ENCODE data around the gene APLP1.
"Not testable (repeated sequence)": the region's sequence is repeated elsewhere in the genome, so short reads cannot be mapped to it uniquely, and the experiment has no call there.

APLP1 gene

GRCh38 chr19:35868172-35868822 lies at the start of gene APLP1:
Gene APLP1, plus strand, starts transcription at chr19:35868574. Its CDS starts 63 bp downstream, at chr19:35868637.
- peak; percentile 64 to 66 for DNase-seq (ENCODE audit: low read depth in 2 of 2)

GRCh38 chr19:35822579-35822978 lies 45.8 kb upstream of the APLP1 start:
- DNase-seq (ENCODE audit: low read depth in 2 of 2), result no peak

- DNase-seq (ENCODE audit: low read depth in 2 of 2), result no peak
These were observed 44.2 kb upstream of the APLP1 start for GRCh38 chr19:35824150-35824549.

- no peak for DNase-seq (ENCODE audit: low read depth in 2 of 2)
These were observed 39.6 kb upstream of the APLP1 start for GRCh38 chr19:35828692-35829301.

GRCh38 chr19:35830986-35831385 lies 37.4 kb upstream of the APLP1 start:
- DNase-seq (ENCODE audit: low read depth in 2 of 2), result no peak

- DNase-seq (ENCODE audit: low read depth in 2 of 2), result no peak
These were observed 36.3 kb upstream of the APLP1 start for GRCh38 chr19:35832054-35832453.

GRCh38 chr19:35833972-35834371 lies 34.4 kb upstream of the APLP1 start:
- no peak for DNase-seq (ENCODE audit: low read depth in 2 of 2)

GRCh38 chr19:35836096-35836495 lies 32.3 kb upstream of the APLP1 start:
- DNase-seq (ENCODE audit: low read depth in 2 of 2), result not testable (repeated sequence)

- DNase-seq (ENCODE audit: low read depth in 2 of 2), result no peak
These were observed 26.3 kb upstream of the APLP1 start for GRCh38 chr19:35841961-35842595.

GRCh38 chr19:35842666-35843272 lies 25.6 kb upstream of the APLP1 start:
- no peak for DNase-seq (ENCODE audit: low read depth in 2 of 2)

- no peak for DNase-seq (ENCODE audit: low read depth in 2 of 2)
These were observed 24.5 kb upstream of the APLP1 start for GRCh38 chr19:35843676-35844481.

- no peak for DNase-seq (ENCODE audit: low read depth in 2 of 2)
These were observed 23.7 kb upstream of the APLP1 start for GRCh38 chr19:35844482-35845214.

- no peak for DNase-seq (ENCODE audit: low read depth in 2 of 2)
These were observed 22.9 kb upstream of the APLP1 start for GRCh38 chr19:35845215-35846037.

GRCh38 chr19:35846038-35846668 lies 22.2 kb upstream of the APLP1 start:
- no peak for DNase-seq (ENCODE audit: low read depth in 2 of 2)

GRCh38 chr19:35847911-35848310 lies 20.5 kb upstream of the APLP1 start:
- DNase-seq (ENCODE audit: low read depth in 2 of 2), result no peak

GRCh38 chr19:35848486-35848885 lies 19.9 kb upstream of the APLP1 start:
- no peak for DNase-seq (ENCODE audit: low read depth in 2 of 2)

- no peak for DNase-seq (ENCODE audit: low read depth in 2 of 2)
These were observed 19.4 kb upstream of the APLP1 start for GRCh38 chr19:35848919-35849505.

GRCh38 chr19:35851213-35852028 lies 17.0 kb upstream of the APLP1 start:
- DNase-seq (ENCODE audit: low read depth in 2 of 2), result no peak
